ENCODE results near the gene TMEM119. TPM values are rescaled to one million over a fixed set of nuclear protein-coding genes. Genes with fewer than 3 reads are reported as not detected.
A peak's percentile ranks its signal among the peaks of the same experiment; 100 is the strongest.

TMEM119 gene
- total and polyA plus RNA-seq, 9 of the 15 experiments (the other 6 are each of a cell fraction or from before 2014, with no cell fraction given): 0.18 TPM; not detected in 8

DNA sequence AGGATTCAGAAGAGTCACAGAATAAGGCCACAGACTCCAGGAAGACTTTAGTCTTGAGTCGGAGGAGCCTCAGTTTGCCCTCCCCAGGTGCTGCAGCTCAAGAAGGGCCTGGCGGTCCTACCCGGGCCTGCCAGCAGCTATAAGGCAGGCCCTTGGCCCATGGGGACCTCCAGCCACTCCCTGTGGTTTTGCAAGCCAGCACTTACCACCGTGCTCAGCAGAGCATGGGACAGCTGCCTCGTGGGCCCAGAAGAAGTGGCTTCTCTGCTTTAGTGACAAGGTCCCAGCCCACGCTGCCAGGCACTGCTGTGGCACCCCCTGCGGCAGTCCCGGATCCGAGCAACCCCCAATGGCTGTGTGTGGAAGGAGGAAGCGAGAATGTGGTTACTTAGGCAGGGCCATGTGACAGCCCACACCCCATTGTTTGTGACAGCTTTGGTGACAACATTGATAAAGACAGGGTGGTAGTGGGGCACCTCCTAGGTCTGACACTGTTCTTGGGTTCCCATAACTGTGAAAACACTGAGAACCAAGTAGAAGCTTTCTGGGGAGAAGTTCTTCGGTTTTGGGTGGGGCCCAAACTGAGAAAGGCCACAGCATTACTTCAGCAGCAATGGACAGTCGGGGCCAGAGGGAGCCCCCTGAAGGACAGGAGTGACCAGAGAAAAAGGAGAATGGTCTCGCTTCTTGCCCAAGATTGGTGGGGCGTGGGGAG lies 35.8 kb upstream of the TMEM119 start, which contains the start of gene SELPLG (continued):
- TF ChIP-seq, protein P1, sequence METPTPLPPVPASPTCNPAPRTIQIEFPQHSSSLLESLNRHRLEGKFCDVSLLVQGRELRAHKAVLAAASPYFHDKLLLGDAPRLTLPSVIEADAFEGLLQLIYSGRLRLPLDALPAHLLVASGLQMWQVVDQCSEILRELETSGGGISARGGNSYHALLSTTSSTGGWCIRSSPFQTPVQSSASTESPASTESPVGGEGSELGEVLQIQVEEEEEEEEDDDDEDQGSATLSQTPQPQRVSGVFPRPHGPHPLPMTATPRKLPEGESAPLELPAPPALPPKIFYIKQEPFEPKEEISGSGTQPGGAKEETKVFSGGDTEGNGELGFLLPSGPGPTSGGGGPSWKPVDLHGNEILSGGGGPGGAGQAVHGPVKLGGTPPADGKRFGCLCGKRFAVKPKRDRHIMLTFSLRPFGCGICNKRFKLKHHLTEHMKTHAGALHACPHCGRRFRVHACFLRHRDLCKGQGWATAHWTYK (CRISPR knock-in tag; IDR thresholded peaks at IDR 0.05): peak; percentile 94
- TF ChIP-seq, protein P2, sequence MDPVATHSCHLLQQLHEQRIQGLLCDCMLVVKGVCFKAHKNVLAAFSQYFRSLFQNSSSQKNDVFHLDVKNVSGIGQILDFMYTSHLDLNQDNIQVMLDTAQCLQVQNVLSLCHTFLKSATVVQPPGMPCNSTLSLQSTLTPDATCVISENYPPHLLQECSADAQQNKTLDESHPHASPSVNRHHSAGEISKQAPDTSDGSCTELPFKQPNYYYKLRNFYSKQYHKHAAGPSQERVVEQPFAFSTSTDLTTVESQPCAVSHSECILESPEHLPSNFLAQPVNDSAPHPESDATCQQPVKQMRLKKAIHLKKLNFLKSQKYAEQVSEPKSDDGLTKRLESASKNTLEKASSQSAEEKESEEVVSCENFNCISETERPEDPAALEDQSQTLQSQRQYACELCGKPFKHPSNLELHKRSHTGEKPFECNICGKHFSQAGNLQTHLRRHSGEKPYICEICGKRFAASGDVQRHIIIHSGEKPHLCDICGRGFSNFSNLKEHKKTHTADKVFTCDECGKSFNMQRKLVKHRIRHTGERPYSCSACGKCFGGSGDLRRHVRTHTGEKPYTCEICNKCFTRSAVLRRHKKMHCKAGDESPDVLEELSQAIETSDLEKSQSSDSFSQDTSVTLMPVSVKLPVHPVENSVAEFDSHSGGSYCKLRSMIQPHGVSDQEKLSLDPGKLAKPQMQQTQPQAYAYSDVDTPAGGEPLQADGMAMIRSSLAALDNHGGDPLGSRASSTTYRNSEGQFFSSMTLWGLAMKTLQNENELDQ (CRISPR knock-in tag; IDR thresholded peaks at IDR 0.05; ENCODE audit: borderline replicate concordance): no peak
- TF ChIP-seq SNRNP70 (optimal IDR thresholded peaks at IDR 0.05; ENCODE audit: low read depth, low read length): no peak
- TF ChIP-seq, protein P3, sequence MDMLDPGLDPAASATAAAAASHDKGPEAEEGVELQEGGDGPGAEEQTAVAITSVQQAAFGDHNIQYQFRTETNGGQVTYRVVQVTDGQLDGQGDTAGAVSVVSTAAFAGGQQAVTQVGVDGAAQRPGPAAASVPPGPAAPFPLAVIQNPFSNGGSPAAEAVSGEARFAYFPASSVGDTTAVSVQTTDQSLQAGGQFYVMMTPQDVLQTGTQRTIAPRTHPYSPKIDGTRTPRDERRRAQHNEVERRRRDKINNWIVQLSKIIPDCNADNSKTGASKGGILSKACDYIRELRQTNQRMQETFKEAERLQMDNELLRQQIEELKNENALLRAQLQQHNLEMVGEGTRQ (CRISPR knock-in tag; IDR thresholded peaks at IDR 0.05): peak; percentile 47
- TF ChIP-seq BDP1 (IDR thresholded peaks at IDR 0.05; ENCODE audit: insufficient read depth, insufficient read length): no peak
- no peak for TF ChIP-seq FOXK2 (conservative IDR thresholded peaks at IDR 0.05 in 1 of 2, IDR thresholded peaks at IDR 0.05 in 1 of 2; ENCODE audit: low read depth in 2 of 2)
- no peak for TF ChIP-seq FOXJ3 (CRISPR knock-in tag; IDR thresholded peaks at IDR 0.05)
- TF ChIP-seq ZNF165 (CRISPR knock-in tag; IDR thresholded peaks at IDR 0.05; ENCODE audit: borderline replicate concordance): peak; percentile 55; the same call in 1 of the 2 replicates
- 0 out of 2 replicates have a peak, but pooled peaks have one; percentile 28 for TF ChIP-seq ZNF764 (CRISPR knock-in tag; IDR thresholded peaks at IDR 0.05; ENCODE audit: low read depth)
- TF ChIP-seq, protein P4, sequence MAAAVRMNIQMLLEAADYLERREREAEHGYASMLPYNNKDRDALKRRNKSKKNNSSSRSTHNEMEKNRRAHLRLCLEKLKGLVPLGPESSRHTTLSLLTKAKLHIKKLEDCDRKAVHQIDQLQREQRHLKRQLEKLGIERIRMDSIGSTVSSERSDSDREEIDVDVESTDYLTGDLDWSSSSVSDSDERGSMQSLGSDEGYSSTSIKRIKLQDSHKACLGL (CRISPR knock-in tag; IDR thresholded peaks at IDR 0.05; ENCODE audit: borderline replicate concordance, poor library complexity, severe bottlenecking): no peak
- TF ChIP-seq, protein P5, sequence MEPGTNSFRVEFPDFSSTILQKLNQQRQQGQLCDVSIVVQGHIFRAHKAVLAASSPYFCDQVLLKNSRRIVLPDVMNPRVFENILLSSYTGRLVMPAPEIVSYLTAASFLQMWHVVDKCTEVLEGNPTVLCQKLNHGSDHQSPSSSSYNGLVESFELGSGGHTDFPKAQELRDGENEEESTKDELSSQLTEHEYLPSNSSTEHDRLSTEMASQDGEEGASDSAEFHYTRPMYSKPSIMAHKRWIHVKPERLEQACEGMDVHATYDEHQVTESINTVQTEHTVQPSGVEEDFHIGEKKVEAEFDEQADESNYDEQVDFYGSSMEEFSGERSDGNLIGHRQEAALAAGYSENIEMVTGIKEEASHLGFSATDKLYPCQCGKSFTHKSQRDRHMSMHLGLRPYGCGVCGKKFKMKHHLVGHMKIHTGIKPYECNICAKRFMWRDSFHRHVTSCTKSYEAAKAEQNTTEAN (CRISPR knock-in tag; IDR thresholded peaks at IDR 0.05): no peak
- TF ChIP-seq ZKSCAN1 (IDR thresholded peaks at IDR 0.05; ENCODE audit: low read depth, low read length): no peak
- TF ChIP-seq, protein P6, sequence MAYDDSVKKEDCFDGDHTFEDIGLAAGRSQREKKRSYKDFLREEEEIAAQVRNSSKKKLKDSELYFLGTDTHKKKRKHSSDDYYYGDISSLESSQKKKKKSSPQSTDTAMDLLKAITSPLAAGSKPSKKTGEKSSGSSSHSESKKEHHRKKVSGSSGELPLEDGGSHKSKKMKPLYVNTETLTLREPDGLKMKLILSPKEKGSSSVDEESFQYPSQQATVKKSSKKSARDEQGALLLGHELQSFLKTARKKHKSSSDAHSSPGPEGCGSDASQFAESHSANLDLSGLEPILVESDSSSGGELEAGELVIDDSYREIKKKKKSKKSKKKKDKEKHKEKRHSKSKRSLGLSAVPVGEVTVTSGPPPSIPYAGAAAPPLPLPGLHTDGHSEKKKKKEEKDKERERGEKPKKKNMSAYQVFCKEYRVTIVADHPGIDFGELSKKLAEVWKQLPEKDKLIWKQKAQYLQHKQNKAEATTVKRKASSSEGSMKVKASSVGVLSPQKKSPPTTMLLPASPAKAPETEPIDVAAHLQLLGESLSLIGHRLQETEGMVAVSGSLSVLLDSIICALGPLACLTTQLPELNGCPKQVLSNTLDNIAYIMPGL (CRISPR knock-in tag; IDR thresholded peaks at IDR 0.05): no peak
- TF ChIP-seq, protein P7, sequence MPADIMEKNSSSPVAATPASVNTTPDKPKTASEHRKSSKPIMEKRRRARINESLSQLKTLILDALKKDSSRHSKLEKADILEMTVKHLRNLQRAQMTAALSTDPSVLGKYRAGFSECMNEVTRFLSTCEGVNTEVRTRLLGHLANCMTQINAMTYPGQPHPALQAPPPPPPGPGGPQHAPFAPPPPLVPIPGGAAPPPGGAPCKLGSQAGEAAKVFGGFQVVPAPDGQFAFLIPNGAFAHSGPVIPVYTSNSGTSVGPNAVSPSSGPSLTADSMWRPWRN (IDR thresholded peaks at IDR 0.05; ENCODE audit: low read depth): no peak
